Spleen (tissue), 7 donors: ENCODE measurements around the gene DDX20.

Source experiments
- CTCF ChIP-seq, 11 experiments: fragments of 200-600 bp in 7 of 11; fragments of 450-650 bp in 4 of 11; sonication (generic) in 4 of 11; IDR thresholded peaks in 8 of 11; conservative IDR thresholded peaks in 3 of 11; 1 replicate in 7 of 11; 2 replicates in 4 of 11; pipeline versions ENCODE4 v1.4.0 to v1.8.0; 2016 to 2021; ENCODE audit warnings: antibody characterized with exemption in 11 of 11, inconsistent platforms in 4 of 11, mild to moderate bottlenecking in 1 of 11
- POLR2A ChIP-seq, 3 donors: fragments of 450-650 bp; IDR thresholded peaks; one replicate each; pipeline ENCODE4 v1.5.1; 2017; ENCODE audit warnings: antibody characterized with exemption in 3 of 3, mild to moderate bottlenecking in 1 of 3
- donor health status: DM: no; HTN: no; CAD: no; lungs with moderate emphysema.
- donor health status: DM: no; HTN: no; CAD: no.
- donor health status: DM: no; HTN: no; CAD: no.

GRCh38 chr1:111738436-111739193 is 17.1 kb upstream of the DDX20 start:
- TF ChIP-seq CTCF (IDR thresholded peaks at IDR 0.05 in 8 of 11, conservative IDR thresholded peaks at IDR 0.05 in 3 of 11) (no peak), POLR2A (IDR thresholded peaks at IDR 0.05) (peak in 1 of 3 donors; percentile 3)
